GM12874 (cell line): ENCODE results near the gene NUDT7.

Experiments
- CTCF ChIP-seq: IDR thresholded peaks from 2 replicates; pipeline ENCODE4 v1.5.1; 2011; ENCODE audit warnings: low read depth, mild to moderate bottlenecking, control low read depth, low read length, moderate library complexity; ENCODE audit not compliant: insufficient read depth

The NUDT7 gene

GRCh38 chr16:77787452-77787851, 65.1 kb downstream of the NUDT7 start:
- no peak for TF ChIP-seq CTCF

DNA sequence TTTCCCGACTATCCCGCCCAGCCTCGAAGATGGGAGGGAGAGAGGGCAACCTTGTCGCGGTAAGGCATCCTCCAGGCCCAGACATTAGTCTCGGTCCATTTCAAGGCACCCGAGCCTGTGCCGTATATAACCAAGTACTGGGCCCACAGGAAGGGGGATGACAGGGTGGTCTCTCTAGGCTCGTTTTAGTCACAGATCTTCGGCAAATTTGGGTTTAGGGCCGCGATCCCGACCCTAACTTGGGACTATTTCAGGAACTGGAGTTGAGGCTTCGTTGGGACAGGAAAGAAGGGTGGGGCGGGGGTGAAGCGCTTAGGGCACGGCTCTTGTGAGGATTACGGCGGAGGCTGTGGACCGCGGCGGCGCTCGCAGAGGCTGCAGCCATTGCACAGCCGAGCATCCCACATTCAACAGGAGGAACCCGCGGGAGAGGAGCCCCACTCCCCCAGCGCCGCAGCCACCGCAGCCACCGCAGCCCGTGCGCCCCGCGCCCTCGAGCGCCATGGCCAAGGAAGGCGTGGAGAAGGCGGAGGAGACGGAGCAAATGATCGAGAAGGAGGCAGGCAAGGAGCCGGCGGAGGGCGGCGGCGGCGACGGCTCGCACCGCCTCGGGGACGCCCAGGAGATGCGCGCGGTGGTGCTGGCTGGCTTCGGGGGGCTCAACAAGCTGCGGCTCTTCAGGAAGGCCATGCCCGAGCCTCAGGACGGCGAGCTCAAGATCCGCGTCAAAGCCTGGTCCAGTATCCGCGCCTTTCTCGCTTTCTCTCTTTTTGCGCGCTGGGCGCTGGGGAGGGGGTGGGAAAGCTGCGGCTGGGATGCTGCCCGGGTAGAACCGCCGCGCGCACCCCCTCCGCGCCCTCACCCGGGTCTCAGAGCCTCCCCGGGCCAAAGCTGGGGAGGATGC, 66.1 kb downstream of the NUDT7 start, which contains the start of gene VAT1L:
Gene VAT1L, plus strand, starts transcription at position 384 of the 904 bp plus-strand sequence. Its CDS starts 119 bp downstream, at position 503.
- no peak for TF ChIP-seq CTCF

- TF ChIP-seq CTCF: no peak
Measured at GRCh38 chr16:77789085-77790008, 67.0 kb downstream of the NUDT7 start.

DNA sequence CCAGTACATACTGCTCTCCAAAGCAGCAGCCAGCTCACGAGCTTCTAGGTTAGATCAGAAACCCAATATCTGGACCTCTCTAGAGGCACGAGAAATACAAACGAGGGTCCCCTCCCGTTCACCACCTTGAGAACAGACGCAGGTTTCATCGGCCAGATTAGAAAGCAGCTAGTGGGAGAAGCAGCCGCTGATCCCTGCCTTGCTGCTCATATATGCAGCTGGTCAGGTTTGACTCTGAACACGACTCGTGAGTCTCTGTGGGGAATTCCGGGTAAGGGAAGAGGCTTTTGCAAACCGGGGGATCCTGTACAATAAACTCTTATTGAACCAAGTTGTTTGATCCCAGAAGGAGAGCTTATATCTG, 67.7 kb downstream of the NUDT7 start:
- no peak for TF ChIP-seq CTCF

DNA sequence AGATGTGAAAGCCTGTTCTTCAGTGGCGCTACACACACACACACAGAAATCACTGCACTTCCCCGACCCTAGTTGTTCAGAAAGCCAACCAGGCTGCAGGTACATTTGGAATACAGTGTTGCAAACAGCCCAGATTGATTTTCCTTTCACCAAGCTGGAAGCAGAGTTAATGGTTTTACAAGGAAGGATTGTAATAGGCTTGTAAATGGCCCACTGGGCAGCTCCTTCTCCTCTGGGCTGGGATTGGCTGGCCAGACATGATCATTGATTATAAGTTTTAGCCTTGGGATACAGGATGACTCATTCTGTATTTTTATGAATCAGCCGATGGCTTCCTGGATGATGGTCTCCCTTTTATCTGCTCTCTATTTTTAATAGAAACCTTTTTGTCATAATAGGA, 68.6 kb downstream of the NUDT7 start:
- no peak for TF ChIP-seq CTCF
